Stimulated activated CD8-positive, alpha-beta memory T cell treated with anti-CD3 and anti-CD28 coated beads, Interleukin-2, amount 100 ng/mL, for 1 hour (primary cell): ENCODE results near the gene SNX17.
"Not testable (repeated sequence)": the region's sequence is repeated elsewhere in the genome, so short reads cannot be mapped to it uniquely, and the experiment has no call there.

Experiments
- DNase-seq, 2 donors: peaks; one replicate each; pipeline ENCODE4 v3.0.0-alpha.2; 2020; ENCODE audit warnings: low read depth in 2 of 2

Gene SNX17

GRCh38 chr2:27398962-27399361, 28.5 kb downstream of the SNX17 start:
- DNase-seq: no peak

DNA sequence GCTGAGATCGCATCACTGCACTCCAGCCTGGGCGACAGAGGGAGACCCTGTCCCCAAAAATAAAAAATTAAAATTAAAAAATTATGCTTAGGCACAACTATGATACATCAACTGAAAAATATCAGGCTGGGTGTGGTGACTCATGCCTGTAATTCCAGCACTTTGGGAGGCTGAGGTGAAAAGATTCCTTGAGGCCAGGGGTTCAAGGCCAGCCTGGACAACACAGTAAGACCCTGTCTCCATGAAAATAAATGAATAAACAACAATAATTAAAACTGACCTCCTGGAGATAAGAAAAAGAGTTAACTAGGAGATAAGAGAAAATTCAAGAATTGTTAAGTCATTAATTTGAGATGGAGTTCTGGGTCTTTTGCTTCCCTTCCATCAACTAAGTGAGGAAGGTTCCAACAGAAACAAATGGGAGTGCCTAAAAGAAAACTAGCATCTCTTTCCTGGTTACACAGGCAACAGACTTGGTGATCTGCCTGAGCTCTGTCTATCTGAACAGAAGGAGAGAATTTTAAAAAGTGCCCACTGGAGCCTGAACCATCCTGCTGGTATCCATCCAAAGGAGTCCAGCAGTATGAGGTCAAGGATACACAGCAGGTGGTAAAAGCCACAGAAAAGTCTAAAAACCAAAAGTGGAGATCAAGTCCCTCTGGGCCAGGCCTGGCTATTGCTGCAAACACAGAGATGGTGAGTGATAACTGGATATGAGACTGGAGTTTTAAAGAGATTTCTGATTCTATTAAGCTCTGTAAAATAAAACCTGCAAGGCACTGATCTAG, 30.1 kb downstream of the SNX17 start:
- no peak for DNase-seq

DNA sequence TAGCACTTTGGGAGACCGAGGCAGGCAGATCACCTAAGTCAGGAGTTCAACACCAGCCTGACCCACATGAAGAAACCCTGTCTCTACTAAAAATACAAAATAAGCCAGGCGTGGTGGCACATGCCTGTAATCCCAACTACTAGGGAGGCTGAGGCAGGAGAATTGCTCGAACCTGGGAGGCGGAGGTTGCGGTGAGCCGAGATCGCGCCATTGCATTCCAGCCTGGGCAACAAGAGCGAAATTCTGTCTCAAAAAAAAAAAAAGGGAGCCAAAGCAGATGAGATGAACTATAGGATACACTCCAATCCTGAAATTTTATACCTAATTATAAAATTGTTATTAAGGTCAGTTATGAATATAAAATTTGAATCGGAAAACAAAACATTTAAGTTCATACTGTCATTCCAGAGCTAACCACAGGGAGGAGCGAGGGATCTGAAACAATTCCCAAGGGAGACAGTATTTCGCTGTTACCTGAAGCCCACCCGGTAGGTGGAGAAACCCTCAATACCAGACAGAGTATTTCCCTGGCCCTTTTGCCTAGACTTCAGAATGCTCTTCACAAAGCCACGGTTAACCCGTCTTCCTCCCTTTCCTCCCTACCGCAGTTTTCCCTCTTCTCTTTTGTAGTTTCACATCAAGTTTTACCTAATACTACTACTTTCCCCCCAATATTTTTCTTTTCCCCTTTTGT, 37.5 kb downstream of the SNX17 start:
- no peak for DNase-seq

DNA sequence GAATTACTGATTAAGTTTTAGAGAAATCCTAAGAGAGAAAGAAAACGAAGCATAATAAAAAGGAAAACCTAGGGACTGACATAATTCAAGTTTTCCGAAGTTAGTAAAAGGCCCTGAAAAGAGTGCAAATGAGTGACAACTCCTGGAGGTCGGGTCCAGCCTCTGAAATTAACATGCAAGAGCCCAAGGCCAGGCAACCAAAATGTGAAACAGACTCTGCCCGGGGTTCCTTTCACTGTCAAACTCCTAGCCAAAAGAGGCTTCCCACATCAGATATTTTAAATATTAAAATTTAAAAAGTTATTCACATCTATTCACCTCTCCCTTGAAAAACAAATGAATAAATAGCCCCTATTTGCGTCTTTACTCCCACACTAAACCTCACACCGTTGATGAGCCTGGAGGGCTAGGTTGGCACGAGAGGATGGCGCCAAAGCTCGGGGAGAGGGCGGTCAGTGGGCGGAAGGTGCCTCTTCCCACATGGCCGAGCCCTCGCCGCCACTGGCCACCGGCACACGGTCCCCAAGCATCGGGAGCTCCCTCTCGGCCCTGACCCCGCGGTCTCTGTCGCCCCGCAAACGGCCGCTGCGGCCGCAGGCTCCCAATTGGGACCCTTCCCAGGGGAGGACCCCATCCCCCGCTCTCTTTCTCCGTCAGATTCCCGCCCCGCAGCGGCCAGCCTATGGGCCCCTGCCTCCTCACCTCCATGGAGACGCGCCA, 38.3 kb downstream of the SNX17 start:
- DNase-seq: no peak

DNA sequence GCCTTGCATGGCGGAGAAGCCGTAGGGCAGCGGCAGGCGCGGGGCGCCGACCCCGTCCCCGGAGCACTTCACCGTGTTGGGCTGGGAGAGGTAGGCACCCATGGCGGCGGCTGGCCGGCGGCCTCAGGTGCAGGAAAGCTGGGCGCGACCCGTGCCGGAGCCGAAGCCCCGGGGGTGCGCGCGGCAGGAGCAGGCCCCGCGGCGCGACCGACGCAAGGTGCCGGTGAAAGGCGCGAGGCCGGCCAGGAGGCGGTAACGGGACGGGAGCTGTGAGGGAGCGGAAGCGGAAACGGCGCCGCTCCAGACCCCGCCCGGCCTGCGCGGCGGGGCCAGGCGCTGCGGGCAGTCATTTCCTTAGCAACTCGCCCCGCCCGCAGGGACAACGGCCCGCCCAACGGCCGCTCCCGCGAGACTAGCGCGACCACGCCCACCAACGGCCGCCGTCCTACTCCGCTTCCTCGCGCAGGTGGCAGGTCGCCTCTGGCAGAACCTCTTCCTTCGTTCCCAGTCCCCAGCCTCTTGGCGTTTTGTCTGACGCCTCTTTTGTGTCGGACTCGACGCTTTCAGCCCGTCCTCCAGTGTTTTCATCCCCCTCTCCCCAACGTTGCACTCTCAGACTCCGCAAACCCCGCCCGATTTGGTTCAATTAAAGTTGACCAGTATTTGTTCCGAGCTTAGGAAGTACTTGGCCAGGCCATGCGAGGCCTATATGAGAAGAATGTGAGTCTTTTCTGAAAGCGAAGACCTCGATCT, 39.1 kb downstream of the SNX17 start, which contains the start of gene PPM1G:
TSS of gene PPM1G (minus strand) at position 271 of the 753 bp plus-strand sequence. CDS start at position 102, 169 bp downstream.
- DNase-seq: peak; percentile 94

GRCh38 chr2:27412419-27413152, 42.2 kb downstream of the SNX17 start:
- no peak for DNase-seq

GRCh38 chr2:27416151-27416550, 45.7 kb downstream of the SNX17 start:
- DNase-seq: no peak

- no peak for DNase-seq
Observed at GRCh38 chr2:27420996-27421395, 50.6 kb downstream of the SNX17 start.

GRCh38 chr2:27421660-27422250, 51.3 kb downstream of the SNX17 start:
- no peak for DNase-seq

- DNase-seq: no peak
Observed at GRCh38 chr2:27422958-27423357, 52.5 kb downstream of the SNX17 start.

GRCh38 chr2:27425039-27425438, 54.6 kb downstream of the SNX17 start:
- DNase-seq: not testable (repeated sequence)
